Bladder microvascular endothelial cell (primary cell): ENCODE results near the gene STX1B. TPM values are rescaled to one million over a fixed set of nuclear protein-coding genes. Genes with fewer than 3 reads are reported as not detected.

ENCODE experiments used
- total RNA-seq: library from RNA; depleted of rRNA; stranded (reverse); fragments of >200 nt; gene quantifications from 2 replicates; pipeline ENCODE4 v1.2.3, GENCODE V29; 2014

The STX1B gene
- total RNA-seq, result 1.1 TPM in 1 of 2 replicates, not detected in the other

GRCh38 chr16:31010585-31011325 lies at the start of gene STX1B:
TSS of gene STX1B (minus strand) at chr16:31010638. CDS start at chr16:31010396, 242 bp downstream.

GRCh38 chr16:31032736-31033708 lies 22.6 kb upstream of the STX1B start, which contains the start of gene STX4:
TSS of gene STX4 (plus strand) at chr16:31033558. CDS start at chr16:31033806, 248 bp downstream.

GRCh38 chr16:30984669-30985400 lies 25.6 kb downstream of the STX1B start, which contains the start of gene HSD3B7:
TSS of gene HSD3B7 (plus strand) at chr16:30985207. CDS start at chr16:30985659, 452 bp downstream.

GRCh38 chr16:30957456-30958174 lies 52.8 kb downstream of the STX1B start, which contains the start of gene SETD1A:
TSS of gene SETD1A (plus strand) at chr16:30957754. CDS start at chr16:30958732, 978 bp downstream.

GRCh38 chr16:30948667-30949649 lies 61.5 kb downstream of the STX1B start, which contains the start of gene ORAI3:
TSS of gene ORAI3 (plus strand) at chr16:30949068. CDS start at chr16:30949290, 222 bp downstream.

Other genes starting within 250 kb of the STX1B start
- 0.65 and 0.82 TPM in 2 replicates for gene CFAP119, start 248.6 kb downstream of the STX1B start, total RNA-seq
- 42.7 and 67.6 TPM in 2 replicates for gene RNF40, start 248.3 kb downstream of the STX1B start, total RNA-seq
- gene ZNF629, start 223.4 kb downstream of the STX1B start, total RNA-seq, result 3.7 and 6.2 TPM in 2 replicates
- 23.1 and 27.8 TPM in 2 replicates for gene BCL7C, start 116.6 kb downstream of the STX1B start, total RNA-seq
- gene CTF1, start 114.0 kb downstream of the STX1B start, total RNA-seq, result under 0.01 and 0.19 TPM in 2 replicates
- 14.0 and 15.2 TPM in 2 replicates for gene FBXL19, start 87.1 kb downstream of the STX1B start, total RNA-seq
- gene ORAI3, start 61.6 kb downstream of the STX1B start, total RNA-seq, result 13.5 and 16.0 TPM in 2 replicates
- gene SETD1A, start 52.9 kb downstream of the STX1B start, total RNA-seq, result 1.6 and 5.4 TPM in 2 replicates
- 17.3 and 22.2 TPM in 2 replicates for gene HSD3B7, start 25.4 kb downstream of the STX1B start, total RNA-seq
- 19.3 and 35.1 TPM in 2 replicates for gene STX4, start 22.9 kb upstream of the STX1B start, total RNA-seq
- gene ZNF668, start 63.6 kb upstream of the STX1B start, total RNA-seq, result 5.7 and 6.3 TPM in 2 replicates
- gene ZNF646, start 63.8 kb upstream of the STX1B start, total RNA-seq, result 7.8 and 16.0 TPM in 2 replicates
- 0.81 and 1.6 TPM in 2 replicates for gene PRSS53, start 78.3 kb upstream of the STX1B start, total RNA-seq
- 59.1 and 60.7 TPM in 2 replicates for gene VKORC1, start 84.2 kb upstream of the STX1B start, total RNA-seq
- 12.3 and 19.4 TPM in 2 replicates for gene BCKDK, start 97.7 kb upstream of the STX1B start, total RNA-seq
- 27.8 and 36.9 TPM in 2 replicates for gene KAT8, start 107.0 kb upstream of the STX1B start, total RNA-seq
- not detected in 2 replicates for gene PRSS8, start 125.1 kb upstream of the STX1B start, total RNA-seq
- 0.31 TPM in 1 of 2 replicates, not detected in the other for gene PRSS36, start 139.4 kb upstream of the STX1B start, total RNA-seq
- gene FUS, start 169.5 kb upstream of the STX1B start, total RNA-seq, result 29.5 and 62.4 TPM in 2 replicates
- gene PYCARD, start 192.1 kb upstream of the STX1B start, total RNA-seq, result 39.4 and 93.4 TPM in 2 replicates
- not detected in 2 replicates for gene TRIM72, start 203.5 kb upstream of the STX1B start, total RNA-seq
- gene PYDC1, start 206.5 kb upstream of the STX1B start, total RNA-seq, result not detected in 2 replicates
- gene ITGAM, start 249.3 kb upstream of the STX1B start, total RNA-seq, result 0.25 TPM in 1 of 2 replicates, not detected in the other